HG03457 (cell line): ENCODE data around the gene SLC39A1.

Experiments
- ATAC-seq: cut with Tn5 transposase; IDR thresholded peaks from one replicate; pipeline ENCODE4 v1.9.1; 2021; ENCODE audit warnings: moderate number of reproducible peaks; ENCODE audit not compliant: unreplicated experiment

SLC39A1 gene

DNA sequence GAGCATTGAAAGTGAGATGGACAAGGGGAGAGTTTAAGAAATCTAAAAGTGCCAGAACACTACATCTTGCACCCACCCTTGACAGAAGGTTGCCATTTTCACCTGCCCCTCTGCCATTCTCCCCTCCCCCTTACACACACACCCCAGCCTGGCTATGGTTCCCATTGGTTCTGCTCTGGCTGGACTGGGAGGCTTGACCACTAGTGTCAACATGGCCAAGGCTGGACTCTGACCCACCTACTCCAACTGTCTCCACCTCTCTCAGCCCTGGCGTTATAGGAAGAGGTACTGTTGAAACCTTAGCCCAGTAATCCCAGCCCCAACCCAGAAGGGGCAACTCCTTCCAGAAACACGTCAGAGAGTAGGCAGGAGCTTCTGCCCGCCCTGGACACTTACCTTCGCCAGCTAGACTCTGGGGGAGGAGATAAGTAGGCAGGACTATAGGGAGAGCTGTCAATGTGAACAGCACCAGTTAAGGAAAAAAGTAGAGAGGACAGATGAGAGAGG lies 9.4 kb downstream of the SLC39A1 start:
- ATAC-seq, result no peak

DNA sequence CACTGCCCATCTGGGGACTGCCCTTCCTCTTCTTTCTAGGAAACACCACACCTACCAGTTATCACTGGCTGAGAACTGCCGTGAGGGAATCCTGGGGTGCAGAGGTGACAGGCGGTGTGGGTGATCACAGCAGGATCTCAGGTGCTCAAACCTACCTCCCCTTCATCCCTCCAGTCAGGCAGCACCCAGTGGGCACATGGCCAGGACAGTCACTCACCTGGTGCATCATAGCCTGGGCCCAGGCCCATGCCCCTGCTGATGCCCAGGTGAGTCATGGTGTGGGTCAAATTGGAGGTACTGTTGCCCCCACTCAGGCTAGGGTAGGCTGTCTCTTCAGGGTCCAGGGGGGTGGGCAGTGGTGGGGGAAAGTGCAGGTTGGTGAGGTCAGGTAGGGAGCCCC lies 11.5 kb downstream of the SLC39A1 start:
- ATAC-seq, result no peak

DNA sequence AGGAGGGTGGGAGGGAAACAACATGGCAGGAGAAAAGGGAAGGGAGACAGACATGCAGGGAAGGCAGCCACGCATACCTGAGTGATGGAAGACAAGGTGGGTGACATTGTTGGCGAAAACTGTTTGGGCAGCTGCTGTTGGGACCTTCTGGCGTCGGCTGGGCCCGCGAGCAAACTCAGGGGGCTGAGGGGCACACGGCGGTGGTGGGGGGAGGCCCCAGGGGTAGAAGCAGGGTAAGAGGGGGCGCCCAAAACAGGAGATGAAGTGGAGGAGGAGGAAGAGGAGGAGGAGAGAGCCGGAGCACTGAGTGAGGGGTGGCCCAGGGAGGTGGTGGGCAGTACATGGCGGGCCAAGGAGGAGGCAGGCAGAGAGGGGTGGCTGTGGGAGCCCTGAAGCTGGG lies 12.2 kb downstream of the SLC39A1 start:
- no peak for ATAC-seq

DNA sequence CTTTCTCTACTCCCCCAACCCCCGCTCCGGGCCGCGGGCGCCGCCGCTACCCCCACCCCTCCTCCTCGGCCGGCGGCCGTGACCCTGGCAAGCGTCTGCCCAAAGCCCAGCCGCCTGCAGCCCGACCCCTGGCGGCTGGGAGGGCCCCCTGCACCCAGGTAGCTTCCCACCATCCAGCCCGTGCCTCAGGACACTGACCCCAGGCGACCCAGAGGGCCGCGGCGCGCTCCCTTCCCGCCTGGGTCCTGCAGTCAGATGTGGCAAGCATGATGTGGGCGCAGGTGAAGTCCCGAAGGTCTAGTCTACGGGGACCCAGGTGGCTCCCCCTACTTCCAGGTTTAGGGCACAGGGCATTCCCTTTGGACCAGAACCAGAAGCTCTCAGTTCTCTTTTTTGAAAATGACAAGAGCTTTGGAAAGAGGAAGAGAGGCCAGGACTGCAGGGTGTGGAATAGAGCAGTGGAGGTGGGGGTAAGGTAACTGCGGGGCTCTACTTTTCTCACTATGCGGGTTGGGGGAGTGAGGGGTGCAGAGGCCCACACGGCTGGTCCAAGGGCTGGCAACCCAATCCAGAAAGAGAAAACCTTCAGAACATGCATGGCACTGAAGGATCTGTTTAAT lies 16.6 kb downstream of the SLC39A1 start, which contains the start of gene DENND4B:
Gene DENND4B, minus strand, starts transcription at position 97 of the 620 bp plus-strand sequence. CDS start 2,344 bp downstream, outside the sequence.
- peak; percentile 43 for ATAC-seq

DNA sequence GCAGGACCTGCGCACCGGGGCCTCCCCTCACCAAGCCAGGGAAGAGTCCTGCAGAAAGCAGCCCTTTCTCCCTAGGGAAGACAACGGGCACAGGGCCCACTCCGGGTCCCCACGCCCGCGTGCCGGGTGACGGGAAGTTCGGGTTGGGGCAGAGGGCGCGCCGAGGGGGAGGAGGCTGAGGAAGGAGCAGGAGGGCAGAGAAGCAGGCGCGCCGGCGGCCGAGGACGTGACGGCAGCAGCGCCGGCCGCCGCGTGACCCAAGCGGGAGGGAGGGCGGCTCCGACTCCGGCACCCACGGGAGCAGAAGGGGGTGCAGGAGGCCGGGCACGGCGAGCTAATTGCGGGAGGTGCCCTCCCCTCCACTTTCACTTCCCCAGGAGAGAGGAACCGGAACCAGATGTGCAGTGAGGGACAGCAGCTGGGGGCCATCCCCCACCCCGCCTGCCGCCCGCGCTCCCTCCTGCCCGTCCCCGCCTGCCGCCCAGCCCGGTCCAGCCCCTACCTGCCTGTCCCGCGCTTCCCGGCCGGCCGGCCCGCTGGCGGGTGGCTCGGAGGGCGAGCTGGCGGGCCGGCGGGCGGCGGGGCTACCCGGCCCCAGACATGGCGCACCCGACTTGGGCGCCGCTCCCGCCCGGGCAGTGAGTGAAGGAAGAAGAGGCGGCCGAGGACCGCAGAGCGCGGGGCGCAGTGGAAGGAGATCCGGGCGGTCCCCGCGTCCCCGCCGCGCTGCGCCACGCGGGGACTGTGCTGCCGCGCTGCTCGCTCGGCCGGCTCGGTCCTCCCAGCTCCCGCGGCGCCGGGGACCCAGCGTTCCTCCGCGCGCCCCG lies 17.3 kb downstream of the SLC39A1 start:
- peak; percentile 46 for ATAC-seq

DNA sequence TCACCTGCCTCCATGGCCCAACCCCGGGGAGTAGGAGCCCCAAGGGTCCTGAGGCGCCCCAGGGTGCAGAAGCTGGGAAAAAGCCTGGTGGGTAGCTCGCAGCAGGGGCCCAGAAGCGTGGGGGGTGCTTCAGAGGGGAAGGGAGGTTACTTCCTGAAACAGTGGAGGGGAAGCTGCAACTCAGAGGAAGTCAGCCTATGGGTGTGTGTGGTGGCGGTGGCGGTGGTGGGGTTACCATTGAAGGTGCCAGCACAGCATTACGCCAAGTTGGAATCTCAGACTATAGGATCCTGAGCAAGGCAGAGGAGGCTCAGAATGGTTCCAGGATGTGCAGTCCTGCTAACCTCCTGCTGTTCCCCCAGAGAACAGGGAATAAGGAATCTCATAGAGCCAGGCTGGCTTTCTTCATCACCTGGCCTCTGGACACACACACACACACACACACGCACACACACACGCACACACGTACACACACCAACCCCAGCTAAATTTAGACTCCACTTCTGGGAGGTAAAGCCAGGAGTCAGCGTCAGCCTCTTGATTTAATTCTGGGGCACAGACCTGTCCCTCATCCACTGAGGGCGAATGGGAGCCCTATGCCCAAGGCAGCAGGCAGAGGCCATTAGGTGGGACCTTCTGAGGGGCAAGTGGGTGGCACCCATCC lies 18.1 kb downstream of the SLC39A1 start:
- no peak for ATAC-seq

DNA sequence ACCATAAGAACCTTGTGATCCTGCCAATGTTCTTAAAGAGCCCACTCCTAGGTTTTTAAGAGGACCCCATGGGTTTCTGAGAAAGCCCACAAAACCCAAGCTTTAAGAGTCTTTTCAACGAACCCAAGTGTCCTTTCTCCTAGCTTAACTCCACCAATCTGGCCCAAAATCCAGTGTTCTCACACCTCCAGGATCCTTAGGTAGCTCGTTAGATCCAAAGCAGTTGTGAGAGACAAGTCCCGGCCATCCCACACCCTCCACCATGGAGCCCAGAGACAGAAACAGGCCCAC lies 18.6 kb downstream of the SLC39A1 start:
- ATAC-seq, result no peak

DNA sequence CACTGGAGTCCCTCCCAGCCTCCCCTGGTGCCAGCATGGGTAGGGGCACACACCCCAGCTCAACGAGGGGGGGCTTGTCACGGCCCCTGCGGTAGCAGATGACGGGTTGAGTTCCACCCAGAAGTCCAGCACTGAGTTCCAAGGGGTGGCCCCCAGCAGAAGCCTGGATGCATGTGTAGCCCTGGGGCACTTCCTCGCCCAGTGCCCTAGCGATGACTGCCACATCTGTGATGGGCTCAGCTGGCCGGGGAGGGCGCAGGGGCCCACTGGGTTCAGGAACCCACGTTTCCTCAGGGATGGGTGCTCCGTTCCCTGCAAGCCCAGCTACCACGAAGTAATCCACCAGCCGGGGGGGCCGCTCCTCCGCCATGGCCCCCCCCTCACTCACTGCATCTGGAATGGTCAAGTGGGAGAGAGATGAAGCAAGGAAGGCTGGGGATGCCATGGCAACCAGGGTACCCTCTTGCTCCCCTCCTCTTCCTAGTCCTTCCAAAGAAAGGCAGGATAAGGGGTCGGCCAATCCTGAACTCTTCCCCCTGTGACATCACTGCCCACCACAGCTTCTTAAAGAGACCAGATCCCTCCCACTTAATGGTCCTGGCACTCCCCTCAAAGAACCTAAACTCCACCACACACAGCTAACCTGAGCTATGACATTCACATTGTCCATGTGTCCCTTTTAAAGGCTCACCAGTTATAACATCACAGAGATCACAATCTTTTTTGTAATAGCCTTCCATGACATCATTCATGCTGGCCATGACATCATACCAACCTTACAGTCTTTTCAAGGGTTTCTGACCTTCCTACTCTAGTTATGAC lies 19.1 kb downstream of the SLC39A1 start:
- no peak for ATAC-seq

DNA sequence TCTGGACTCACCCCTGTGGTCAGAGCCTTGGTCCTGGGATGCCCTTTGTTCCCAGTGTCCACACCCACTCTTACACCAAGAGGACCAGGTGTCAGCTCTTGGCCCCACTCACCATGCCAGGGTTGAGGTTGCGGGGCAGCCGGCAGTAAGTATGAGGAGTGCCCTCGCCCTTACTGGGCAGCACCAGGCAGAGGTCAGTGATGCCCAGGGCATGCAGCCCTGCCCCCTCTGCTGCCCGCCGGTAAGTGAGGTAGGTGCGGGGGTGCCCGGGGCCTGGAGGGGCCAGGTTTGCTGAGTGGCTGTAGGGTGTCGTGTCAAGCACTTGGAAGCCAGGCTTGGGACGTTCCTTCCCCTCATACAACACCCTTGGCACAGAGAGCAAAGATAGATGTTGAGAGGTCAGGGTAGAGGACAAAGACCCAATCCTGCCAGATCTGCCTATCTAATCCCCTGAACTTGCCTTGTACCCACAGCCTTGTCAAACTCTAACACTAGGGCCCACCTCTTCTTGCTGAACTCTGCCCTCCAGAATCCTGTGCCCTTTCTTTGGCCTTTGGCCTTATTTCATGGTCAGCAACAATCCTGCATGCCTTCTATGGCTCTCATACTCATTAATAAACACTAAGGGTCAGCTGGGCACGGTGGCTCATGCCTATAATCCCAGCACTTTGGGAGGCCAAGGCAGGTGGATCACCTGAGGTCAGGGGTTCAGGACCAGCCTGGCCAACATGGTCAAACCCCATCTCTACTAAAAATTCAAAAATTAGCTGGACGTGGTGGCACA lies 20.4 kb downstream of the SLC39A1 start:
- no peak for ATAC-seq

DNA sequence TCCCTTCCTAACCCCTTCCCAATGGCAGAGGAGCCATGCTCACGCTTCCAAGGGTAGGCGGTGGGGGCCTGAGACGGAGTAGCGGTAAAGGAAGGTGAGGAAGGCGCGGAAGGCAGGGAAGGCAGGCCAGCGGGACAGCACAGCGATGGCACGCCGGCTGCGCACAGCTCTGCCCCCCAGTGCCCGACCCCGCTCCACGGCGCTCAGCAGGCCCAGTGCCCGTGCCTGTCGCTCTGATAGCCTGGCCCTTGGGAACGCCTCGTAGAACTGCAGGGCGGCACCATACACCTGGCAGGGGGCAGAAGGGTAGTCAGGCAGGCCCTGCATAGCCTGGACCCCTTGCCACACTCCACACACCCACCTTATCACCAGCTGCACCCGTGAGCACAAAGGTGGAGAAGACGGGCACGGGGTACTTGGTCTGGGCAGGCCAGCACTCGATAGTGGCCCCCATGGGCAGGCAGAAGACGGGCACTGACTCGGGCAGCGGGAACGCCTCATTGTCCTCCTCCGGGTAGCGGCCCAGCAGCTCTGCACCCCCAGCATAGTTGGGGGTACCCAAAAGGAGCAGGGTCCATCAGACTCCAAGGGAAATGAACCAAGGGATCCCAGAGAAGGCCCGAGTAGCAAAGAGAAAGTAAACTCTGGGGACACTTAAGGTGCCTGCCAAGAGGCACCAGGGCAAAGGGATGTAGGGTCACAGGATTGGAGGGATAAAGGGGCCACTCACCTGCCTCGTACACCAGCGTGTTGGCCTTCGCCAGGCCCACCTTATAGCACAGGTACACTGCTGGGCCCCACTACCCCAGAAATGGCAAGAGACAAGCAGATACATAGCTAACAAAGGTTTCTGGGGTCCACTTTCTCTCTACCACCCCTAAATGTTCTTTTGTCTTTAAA lies 21.3 kb downstream of the SLC39A1 start:
- ATAC-seq, result no peak

DNA sequence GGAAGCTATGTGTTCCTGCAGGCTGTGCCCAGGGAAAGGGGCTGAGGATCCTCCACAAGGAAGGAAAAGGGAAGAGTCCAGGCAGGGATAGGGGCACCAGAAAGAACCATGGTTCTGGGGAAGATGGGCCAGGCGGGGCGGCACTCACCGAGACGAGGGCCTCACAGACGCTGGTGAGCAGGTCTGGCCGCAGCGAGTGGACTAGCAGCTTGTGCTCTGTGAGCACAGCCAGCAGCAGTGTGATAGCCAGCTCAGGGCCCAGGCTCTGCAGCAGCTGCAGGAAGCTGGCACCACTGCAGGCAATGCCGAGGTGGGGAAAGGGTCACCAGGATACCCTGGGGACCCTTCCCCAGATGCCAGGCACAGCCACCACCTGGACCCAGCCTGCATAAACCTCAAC lies 22.6 kb downstream of the SLC39A1 start:
- ATAC-seq, result no peak

DNA sequence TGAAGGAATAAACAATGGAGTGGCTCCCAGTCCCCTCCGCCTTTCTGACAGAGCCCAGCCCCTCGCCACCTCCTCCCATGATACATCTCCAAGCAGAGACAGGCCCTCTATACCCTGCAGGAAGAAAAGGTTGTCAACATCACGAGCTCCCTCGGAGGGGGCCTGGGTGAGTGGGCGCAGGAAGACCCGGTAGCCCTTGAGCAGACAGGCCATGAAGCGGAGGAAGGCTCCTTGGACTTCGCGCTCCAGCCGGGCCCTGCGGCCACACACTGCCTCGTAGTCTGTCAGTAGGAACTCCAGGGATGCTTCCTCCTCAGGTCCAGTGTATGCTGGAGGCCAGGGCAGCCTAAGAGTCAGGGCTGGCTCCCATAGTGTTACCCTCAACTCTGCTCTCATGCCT lies 23.9 kb downstream of the SLC39A1 start:
- ATAC-seq, result no peak

DNA sequence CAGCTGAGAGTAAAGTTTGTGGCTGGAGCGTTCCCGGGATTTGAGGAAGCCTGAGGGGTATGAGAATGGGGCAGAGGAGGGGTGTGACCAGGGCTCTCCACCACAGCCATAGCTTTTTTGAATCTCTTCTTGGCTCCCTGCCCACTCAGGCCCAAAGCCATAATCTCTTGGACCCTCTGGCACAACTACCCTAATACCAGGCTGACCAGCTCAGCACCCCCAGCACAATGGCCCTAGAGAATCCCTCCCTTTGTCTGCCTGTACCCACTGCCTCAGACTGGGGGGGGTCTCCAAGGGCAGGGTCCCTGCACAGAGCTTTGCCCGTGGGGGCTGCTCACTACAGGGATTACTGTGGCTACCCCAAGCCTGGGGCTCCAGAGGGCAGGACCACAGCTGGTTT lies 24.3 kb downstream of the SLC39A1 start:
- ATAC-seq, result no peak

DNA sequence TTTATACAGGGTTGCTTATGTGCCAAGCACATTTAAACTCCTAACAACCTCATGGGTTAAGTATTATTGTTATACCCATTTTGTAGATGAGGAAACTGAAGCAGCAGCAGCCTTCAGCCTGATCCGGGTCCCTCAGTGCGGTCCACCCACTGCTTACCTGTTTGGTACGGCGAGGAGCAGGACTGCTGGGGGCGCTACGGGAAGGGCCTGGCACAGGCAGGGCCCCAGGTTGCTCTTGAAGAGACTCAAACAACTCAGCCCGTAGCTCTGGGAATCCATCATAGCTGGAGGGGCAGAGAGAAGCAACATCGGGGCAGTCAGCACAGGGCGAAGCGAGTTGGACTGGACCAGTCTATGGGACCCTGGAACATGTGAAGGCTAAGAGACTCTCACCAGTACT lies 26.0 kb downstream of the SLC39A1 start:
- no peak for ATAC-seq

DNA sequence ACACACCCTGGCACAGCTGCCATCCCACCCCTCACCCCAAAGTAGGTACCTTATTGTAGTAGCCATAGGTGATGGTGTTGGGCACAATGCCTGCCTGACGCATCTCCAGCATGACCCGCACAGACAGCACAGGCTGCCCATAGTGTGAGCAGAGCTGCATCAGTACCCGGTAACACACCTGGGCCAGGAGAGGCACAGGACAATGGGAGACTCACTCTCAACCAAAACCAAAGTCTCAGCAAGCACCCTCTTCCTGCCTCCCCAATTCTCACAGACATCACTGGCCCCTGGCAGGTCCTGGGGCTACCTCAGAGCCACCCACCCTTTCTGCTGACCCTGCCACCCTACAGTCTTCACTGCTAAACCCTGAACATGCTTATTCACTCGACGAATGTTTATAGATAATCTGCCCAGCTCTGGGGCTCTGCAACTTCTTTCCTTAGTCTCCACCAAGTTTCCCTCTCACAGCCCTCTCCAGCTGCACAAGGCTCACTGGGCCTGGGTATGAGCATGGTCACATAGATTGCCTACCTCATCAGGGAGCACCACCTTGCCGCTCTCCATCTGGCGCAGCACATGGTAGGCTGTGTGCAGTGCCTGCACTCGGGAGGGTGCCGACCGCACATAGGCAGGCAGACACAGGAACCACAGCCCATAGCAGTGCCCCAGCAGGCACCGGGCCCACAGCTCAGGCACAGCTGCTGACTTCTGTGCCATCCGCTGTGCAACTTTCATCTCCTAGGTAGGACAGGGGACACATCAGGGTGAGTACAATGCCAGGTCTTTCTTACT lies 27.1 kb downstream of the SLC39A1 start:
- ATAC-seq, result no peak

DNA sequence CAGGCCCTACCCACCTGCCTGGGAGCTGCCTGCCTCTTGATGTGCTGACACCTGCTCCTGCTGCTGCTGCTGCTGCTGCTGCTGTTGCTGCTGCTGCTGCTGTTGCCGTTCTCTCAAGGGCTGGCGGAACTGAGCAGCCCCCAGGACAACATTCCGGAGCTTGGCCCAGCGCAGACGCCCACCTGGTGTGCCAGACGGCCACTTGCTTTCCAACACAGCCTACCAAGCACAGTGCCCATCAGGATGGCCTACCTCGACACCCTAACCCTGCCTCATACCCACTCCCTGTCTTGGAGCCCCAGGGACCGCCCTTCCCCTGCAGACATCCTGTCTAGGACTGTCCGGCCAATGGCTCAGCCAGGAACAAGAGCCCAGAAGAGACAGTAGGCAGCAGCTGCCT lies 28.6 kb downstream of the SLC39A1 start:
- no peak for ATAC-seq

DNA sequence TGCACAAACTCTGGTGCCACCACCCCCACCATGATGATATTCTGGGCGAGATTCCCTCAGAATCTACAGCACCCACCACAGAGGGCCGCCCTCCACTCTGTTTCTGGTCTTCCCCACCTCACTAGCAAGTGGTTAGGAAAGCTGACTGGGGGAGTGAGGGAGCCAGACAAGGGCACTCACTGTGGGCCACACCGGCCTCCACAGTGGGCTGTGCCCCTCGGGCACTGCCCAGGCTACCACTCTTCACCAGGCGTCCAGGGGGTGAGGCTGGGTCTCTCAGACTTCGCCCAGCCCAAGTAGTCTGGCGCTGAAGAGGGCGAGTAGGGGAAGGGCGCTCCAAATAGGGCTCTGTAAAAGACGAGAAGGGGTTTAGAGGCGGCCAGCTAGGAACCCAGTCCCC lies 29.4 kb downstream of the SLC39A1 start:
- ATAC-seq, result no peak

DNA sequence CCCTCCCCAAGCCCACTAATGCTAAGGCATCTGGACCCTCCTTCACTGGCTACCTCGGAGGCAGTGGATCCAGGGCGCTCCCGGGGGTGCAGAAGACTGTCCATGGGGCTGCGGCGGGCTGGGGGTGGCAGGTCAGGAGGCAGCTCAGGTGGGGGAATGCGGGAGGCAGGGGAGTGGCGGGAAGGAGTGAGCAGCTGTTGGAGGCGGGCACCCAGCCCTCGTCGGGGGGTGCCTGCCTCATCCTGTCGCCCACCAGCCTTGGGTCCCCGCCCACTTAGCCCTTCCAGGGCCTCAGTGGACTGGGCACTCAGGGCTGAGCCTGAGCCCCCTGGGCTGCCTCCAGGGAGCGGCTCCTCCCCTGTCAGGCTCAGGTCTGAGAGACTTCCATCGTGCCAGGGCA lies 29.9 kb downstream of the SLC39A1 start:
- no peak for ATAC-seq
